HG02763 (cell line): ENCODE data around the gene ROGDI.

Experiments
- ATAC-seq: cut with Tn5 transposase; IDR thresholded peaks from one replicate; pipeline ENCODE4 v1.9.1; 2021; ENCODE audit warnings: mild to moderate bottlenecking, moderate library complexity; ENCODE audit not compliant: unreplicated experiment

Gene ROGDI, protein sequence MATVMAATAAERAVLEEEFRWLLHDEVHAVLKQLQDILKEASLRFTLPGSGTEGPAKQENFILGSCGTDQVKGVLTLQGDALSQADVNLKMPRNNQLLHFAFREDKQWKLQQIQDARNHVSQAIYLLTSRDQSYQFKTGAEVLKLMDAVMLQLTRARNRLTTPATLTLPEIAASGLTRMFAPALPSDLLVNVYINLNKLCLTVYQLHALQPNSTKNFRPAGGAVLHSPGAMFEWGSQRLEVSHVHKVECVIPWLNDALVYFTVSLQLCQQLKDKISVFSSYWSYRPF

GRCh38 chr16:4801962-4802658 lies at the start of gene ROGDI:
Gene ROGDI (minus strand): TSS chr16:4802633. CDS start chr16:4802571, 62 bp downstream.
- peak; percentile 42 for ATAC-seq

DNA sequence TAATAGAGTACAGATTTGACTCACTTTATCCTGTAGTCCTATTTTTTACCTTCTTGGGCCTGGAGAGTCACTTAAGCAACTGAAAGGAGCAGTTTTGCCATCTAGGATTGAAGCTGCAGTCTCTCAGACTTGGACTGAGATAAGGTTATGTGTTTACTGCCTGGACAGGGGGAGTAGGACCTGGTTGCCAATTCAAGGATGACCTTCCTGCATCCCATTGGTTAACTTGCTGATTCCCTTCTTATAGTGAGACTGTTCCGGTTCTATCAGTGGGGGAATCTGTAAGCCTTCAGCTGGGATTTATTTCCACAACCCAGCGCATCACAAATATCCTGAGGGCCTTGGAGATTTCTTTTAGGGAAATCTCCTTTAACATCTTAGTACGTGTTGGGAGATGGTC lies 47.8 kb upstream of the ROGDI start:
- ATAC-seq: no peak

DNA sequence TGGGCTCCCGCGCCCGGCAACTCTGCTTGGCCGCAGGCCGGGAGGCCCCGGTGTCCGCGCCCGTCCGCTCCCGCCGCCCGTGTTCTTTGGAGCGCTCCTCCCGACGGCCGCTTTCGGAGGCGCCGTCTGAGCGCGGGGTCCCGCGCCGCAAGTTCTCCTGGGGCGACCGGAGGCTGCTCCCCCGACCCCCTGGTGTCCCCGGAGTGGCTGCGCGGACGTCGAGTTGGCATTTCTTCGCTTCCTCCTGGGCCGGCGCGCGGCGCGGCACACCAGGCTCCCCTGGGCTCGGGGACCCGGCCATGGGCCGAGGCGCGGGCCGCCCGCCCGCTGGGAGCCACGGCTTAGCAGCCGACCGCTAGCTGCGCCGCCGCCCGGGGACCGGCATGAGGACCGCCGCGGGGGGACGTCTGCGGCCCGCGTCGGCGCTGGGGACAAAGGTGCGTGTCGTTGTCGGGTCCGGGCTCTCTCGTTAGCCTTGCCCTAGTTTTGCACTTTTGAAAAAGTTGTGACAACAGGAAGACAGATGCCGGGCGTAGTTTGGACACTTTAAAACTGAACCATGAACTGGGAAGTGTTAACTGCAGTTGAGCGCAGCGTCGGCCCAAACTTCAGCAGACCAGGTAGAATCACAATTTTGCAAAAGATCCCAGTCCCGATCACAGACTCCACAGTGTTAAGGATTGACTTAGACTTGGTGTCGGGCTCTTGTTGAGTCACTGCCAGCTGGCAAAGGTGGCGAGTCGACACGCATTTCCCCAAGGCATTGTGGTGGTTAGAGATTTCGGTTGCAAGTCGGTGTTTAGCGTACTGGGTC lies 45.5 kb upstream of the ROGDI start:
- ATAC-seq: peak; percentile 11

DNA sequence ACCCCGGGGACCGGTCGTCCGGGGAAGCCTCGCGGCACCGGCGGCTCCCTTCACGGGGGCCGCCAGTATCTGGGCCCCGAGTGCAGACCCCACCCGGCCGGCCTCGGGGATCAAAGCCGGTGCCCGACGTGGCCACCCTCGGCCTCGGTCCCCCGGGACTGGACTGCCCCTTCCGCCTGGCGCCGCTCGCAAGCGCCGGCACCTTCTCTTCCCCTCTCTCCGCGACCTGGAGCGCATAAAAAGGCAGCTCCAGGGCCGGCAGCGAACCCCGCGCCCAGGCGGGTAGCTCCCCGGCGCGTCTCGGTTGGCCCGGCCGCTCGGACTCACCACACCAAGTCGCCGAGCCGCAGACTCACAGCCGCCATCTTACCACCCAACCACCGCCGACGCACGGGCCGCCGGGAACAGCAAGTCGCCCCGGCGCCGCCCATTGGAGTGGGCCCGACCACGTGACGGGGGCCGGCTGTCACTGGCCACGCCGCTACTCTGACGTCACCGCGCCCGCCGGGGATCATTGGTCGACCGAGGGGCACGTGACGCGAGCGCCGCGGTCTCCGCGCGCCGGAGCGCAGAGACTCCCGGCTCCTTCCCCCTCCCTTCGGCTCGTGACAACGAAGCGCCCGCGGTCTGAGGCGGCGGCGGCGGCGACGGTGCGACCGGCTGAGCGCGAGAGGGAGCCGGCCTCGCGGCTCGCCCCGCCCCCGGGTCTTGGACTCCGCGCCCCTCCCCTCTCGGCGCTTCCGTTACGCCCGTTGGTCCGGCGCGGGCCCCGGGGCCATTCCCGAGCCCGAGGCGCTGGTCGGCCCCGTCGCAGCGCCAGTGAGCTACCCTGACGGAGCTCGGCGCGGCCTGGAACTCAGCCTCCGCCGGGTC lies 44.7 kb upstream of the ROGDI start, which contains the start of the genes GLYR1 and UBN1:
TSS of gene GLYR1 (minus strand) at position 388 of the 873 bp plus-strand sequence. CDS start at position 365, 23 bp downstream.
TSS of gene UBN1 (plus strand) at position 581 of the 873 bp plus-strand sequence. CDS start 5,437 bp downstream, outside the sequence.
- peak; percentile 86 for ATAC-seq

DNA sequence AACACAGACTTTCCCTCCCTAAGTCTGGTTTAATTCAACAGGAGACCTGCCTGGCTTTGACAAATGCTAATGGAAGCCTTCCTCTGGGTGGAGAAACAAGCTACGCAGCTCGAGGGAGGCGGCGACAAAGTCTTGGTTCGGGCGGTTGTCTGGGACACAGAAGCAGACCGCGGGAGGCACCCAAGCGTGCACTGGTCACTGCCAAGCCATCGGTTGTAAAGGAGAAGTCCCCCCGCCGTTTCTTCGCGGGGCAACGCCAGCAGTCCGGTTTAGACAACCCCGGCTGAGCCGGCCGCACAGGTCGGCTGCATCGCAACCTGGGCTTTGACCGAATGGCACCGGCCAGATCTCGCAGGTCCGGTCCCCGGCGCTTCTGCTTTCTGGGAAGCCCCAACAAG lies 44.1 kb upstream of the ROGDI start:
- ATAC-seq: peak; percentile 22

GRCh38 chr16:4840984-4841383 lies 38.6 kb upstream of the ROGDI start:
- no peak for ATAC-seq

DNA sequence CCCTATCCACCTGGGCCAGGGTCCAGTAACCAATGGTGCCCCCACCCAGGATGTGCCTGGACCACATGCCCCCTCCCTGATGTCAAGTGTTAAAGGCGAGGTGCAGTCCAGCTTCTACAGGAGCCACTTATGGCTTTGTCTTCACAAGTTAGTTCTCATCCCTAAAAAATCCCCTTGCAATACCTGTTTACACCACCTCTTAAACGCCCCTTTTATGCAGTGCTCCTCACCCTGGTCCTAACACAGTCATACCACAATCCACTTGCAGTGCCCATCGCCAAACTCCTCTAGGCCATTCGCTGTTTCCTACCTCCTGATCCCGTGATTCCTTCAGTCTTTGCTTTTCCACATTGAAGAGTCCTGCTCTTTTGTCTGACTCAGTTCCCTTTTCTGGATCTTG lies 37.5 kb upstream of the ROGDI start:
- ATAC-seq: no peak

GRCh38 chr16:4837733-4838501 lies 35.5 kb upstream of the ROGDI start:
- no peak for ATAC-seq

DNA sequence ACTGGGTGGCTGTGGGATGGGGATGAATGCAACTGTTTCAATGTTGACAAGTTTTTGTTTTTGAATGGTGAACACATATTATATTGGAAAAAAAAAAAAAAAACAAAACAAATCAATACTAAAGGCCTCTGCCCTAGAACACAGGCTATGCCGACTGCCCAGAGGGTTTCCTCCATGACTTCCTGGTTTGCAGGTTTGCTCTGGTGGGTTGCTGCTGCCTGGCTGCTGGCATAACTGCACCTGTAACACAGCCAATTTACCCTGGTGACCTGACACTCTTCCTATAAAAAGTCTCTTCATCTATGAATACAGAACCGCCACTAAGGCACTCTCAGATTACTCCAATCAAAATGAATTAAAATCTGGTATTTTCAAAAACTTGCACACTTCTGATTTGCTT lies 34.3 kb upstream of the ROGDI start:
- no peak for ATAC-seq

DNA sequence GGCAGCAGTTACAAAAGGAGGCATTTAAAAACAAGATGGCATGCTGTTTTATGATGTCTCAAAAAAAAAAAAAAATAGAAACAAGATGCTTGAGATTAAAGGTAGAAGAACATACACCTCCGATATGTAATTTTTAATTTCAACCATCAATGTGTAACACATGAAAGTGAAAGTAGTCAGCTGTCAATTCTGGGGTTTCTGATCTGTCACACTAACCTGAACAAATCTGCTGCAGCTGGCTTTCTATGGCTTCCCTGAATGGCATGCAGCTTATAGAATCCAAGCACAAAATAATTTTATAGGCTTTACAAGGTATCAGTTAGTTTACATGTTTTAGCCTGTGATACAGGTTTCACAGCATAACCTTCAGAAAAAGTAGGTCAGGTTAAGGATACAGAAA lies 31.2 kb upstream of the ROGDI start:
- no peak for ATAC-seq

DNA sequence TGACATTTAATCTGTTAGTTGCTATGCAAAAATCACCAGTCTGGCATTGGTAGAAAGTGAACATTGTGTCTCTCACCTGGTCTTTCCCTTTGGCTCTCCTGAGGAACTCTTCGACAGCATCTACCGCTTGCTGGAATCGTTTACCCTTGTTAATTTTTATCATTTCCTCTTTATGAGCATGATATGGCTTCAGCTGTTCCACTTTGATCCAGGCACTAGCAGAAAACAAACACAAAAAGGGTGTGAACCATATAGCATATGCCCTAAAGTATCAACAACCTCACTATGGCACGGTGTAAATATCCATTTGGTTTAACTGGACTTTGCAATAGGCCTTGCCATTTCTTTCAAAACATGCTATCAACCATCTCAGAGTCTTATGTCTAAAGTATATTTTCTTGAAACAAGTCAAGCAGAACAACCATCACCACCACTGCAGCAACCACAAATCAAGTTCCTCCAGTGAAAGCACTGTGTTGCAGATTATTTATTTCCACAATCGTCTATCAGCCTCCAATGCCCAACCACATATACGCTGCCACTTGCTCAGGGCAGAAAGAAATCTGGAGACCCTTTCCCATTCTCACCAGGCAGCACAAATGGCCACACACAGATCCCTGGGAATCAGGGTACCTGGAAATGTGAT lies 30.4 kb upstream of the ROGDI start:
- ATAC-seq: no peak

GRCh38 chr16:4831616-4832015 lies 29.2 kb upstream of the ROGDI start:
- no peak for ATAC-seq

DNA sequence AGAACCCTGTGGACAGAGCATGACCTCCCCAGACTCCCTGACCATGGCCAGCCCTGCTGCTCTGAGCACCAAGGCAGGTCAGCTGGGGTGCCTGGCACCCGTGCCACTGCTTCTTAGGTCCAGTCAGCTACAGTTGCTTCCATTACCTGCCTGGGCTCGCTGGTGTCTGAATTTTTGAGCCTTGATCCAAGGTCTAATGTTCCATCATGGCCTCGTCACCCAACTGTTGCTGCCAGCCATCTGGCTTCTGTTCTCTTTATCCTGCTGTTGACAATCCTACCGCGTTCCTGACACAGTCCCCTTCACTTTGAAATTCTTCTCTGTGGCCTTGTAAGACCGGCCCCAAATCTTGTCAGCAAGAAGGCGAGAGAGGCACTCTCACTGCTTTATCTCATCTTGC lies 28.0 kb upstream of the ROGDI start:
- ATAC-seq: no peak

DNA sequence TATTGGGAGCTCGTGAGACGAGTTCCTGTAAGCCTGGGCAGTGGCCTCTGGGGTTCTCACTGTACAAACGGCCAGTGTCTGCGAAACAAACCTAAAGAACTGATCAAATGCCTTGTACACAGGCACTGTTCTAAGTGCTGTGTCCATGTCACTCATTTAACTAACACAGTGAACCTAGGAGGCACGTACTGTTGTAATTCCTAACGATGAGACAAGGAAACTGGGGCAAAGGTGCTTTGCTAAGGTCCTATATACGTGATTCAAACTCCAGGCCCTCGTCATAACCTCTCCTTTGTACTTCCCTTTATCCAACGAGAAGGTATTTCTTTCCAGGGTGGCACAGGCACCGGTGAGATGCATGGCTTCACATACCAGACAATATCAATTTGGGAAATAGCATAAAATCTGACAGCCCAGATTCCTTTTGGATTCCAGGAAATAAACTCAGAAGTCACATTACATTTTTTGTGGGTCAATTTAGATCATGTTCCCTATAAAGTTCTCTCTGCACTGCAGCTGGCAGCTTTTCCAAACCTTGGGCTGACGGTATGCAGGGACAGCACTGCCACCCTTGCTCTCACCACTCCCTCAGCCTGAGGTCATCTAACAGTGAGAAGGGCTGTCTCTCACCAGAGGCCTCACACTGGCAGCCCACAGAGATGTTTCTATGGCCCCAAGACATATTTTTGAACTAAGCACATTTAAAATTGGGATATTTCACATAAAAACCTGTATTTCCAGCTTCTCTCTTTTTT lies 26.3 kb upstream of the ROGDI start:
- no peak for ATAC-seq

DNA sequence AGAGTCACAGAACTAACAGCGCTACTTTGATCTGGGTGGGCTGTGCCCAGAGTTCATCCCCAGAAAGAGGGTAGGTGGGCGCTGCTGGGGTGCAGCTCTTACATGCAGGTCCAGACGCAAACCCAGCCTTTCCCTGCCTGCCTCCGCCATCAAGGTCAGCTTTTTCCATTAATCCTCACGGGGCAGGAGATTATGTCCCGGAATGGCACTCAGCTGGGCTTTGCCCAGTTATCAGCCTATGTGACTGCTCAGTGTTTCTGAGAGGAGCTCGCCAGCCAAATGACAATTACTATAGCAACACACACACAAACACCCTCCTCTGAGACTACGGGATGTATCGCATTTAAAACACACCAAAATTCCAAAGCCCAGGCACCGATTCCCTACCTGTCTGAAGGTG lies 24.5 kb upstream of the ROGDI start:
- ATAC-seq: no peak

DNA sequence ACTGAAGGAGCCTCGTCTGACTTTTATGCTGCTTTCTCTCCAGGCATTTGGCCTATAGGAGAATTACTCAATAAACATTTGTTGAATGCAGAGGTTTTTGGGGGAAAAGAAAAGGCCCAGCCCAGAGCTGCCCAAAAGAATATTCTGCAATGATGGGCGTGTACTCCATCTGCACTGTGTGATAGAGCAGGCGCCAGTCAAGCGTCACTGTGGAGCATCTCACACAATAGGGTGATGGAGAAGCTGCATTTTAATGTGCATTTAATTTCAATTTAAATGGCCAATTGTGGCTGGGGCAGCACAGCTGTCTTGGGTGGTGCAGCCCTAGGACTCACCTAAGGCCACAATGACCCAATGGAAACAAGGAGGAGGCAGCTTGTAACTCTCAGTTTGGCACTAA lies 24.1 kb upstream of the ROGDI start:
- ATAC-seq: no peak

GRCh38 chr16:4825196-4825595 lies 22.8 kb upstream of the ROGDI start:
- ATAC-seq: no peak

- ATAC-seq: no peak
Observed at GRCh38 chr16:4820652-4821051, 18.2 kb upstream of the ROGDI start.
